ENCODE measurements around the gene SLC22A2. TPM values are rescaled to one million over a fixed set of nuclear protein-coding genes. Genes with fewer than 3 reads are reported as not detected.

The SLC22A2 gene
- total and polyA plus RNA-seq, 2 experiments from 2014 or later: 0.94 to 1.1 TPM

DNA sequence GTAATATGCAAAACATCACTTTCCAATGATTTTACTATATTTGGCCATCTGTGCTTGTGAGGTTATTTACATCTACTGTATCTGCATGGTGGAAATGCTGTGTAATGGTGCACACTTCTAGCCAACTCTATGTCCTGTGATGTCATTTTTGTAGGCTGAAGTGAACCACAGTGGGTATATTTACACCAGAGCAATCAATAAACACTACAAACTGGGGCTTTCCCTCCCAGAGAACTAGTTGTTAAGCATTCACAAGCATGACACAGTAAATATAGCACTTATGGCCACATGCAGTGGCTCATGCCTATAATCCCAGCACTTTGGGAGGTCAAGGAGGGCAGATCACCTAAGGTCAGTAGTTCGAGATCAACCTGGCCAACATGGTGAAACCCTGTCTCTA lies 4.9 kb downstream of the SLC22A2 start:
- Histone ChIP-seq H4K20me1 (replicated peaks; ENCODE audit: insufficient read depth) (no peaks in the 10 kb centered on the region), H3K4me1 (ENCODE audit: insufficient read depth) (peaks cover 42% of the 10 kb centered on the region), H3F3A (replicated peaks; ENCODE audit: low read depth) (0 out of 2 replicates have a peak, but pooled peaks cover 4% of the 10 kb centered on the region), H3K27ac (ENCODE audit: low read depth) (no peak overlapping the region), H3K27me3 (ENCODE audit: insufficient read depth) (no peaks in the 10 kb centered on the region), H3K9me2 (ENCODE audit: insufficient read depth) (peaks cover 3% of the 10 kb centered on the region; the same call in 1 of the 2 replicates), H2AFZ (no peak overlapping the region), H3K4me3 (no peak overlapping the region), H3K79me2 (replicated peaks; ENCODE audit: insufficient read depth) (no peaks in the 10 kb centered on the region), H3K4me2 (no peak overlapping the region), H3K36me3 (ENCODE audit: insufficient read depth) (no peaks in the 10 kb centered on the region)
- no peak overlapping the region for H3K27ac Mint-ChIP-seq
- no peaks in the 10 kb centered on the region for H3K9me3 Mint-ChIP-seq
- TF ChIP-seq, protein P1, sequence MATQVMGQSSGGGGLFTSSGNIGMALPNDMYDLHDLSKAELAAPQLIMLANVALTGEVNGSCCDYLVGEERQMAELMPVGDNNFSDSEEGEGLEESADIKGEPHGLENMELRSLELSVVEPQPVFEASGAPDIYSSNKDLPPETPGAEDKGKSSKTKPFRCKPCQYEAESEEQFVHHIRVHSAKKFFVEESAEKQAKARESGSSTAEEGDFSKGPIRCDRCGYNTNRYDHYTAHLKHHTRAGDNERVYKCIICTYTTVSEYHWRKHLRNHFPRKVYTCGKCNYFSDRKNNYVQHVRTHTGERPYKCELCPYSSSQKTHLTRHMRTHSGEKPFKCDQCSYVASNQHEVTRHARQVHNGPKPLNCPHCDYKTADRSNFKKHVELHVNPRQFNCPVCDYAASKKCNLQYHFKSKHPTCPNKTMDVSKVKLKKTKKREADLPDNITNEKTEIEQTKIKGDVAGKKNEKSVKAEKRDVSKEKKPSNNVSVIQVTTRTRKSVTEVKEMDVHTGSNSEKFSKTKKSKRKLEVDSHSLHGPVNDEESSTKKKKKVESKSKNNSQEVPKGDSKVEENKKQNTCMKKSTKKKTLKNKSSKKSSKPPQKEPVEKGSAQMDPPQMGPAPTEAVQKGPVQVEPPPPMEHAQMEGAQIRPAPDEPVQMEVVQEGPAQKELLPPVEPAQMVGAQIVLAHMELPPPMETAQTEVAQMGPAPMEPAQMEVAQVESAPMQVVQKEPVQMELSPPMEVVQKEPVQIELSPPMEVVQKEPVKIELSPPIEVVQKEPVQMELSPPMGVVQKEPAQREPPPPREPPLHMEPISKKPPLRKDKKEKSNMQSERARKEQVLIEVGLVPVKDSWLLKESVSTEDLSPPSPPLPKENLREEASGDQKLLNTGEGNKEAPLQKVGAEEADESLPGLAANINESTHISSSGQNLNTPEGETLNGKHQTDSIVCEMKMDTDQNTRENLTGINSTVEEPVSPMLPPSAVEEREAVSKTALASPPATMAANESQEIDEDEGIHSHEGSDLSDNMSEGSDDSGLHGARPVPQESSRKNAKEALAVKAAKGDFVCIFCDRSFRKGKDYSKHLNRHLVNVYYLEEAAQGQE (IDR thresholded peaks at IDR 0.05; ENCODE audit: unreplicated experiment): no peak
- TF ChIP-seq NANOG (IDR thresholded peaks at IDR 0.05; ENCODE audit: borderline replicate concordance): no peak
- TF ChIP-seq ZNF331 (CRISPR knock-in tag; IDR thresholded peaks at IDR 0.05; ENCODE audit: low read depth): no peak
- no peak for TF ChIP-seq CREB1 (CRISPR knock-in tag; IDR thresholded peaks at IDR 0.05; ENCODE audit: low read depth)
- TF ChIP-seq, protein P2, sequence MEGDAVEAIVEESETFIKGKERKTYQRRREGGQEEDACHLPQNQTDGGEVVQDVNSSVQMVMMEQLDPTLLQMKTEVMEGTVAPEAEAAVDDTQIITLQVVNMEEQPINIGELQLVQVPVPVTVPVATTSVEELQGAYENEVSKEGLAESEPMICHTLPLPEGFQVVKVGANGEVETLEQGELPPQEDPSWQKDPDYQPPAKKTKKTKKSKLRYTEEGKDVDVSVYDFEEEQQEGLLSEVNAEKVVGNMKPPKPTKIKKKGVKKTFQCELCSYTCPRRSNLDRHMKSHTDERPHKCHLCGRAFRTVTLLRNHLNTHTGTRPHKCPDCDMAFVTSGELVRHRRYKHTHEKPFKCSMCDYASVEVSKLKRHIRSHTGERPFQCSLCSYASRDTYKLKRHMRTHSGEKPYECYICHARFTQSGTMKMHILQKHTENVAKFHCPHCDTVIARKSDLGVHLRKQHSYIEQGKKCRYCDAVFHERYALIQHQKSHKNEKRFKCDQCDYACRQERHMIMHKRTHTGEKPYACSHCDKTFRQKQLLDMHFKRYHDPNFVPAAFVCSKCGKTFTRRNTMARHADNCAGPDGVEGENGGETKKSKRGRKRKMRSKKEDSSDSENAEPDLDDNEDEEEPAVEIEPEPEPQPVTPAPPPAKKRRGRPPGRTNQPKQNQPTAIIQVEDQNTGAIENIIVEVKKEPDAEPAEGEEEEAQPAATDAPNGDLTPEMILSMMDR (conservative IDR thresholded peaks at IDR 0.05; ENCODE audit: low read depth in 2 of 2): no peak
- no peak for TF ChIP-seq JUNB (IDR thresholded peaks at IDR 0.05; ENCODE audit: unreplicated experiment)
- TF ChIP-seq, protein P3, sequence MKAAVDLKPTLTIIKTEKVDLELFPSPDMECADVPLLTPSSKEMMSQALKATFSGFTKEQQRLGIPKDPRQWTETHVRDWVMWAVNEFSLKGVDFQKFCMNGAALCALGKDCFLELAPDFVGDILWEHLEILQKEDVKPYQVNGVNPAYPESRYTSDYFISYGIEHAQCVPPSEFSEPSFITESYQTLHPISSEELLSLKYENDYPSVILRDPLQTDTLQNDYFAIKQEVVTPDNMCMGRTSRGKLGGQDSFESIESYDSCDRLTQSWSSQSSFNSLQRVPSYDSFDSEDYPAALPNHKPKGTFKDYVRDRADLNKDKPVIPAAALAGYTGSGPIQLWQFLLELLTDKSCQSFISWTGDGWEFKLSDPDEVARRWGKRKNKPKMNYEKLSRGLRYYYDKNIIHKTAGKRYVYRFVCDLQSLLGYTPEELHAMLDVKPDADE (IDR thresholded peaks at IDR 0.05): no peak
- TF ChIP-seq EZH2 (IDR thresholded peaks at IDR 0.05; ENCODE audit: low read depth, unreplicated experiment): no peak
- no peak for TF ChIP-seq POLR2AphosphoS5 (IDR thresholded peaks at IDR 0.05; ENCODE audit: low read depth)
- H3K36me3 Mint-ChIP-seq (ENCODE audit: low read depth): no peaks in the 10 kb centered on the region
- peaks cover 50% of the 10 kb centered on the region for H3K4me1 Mint-ChIP-seq
- H3K27me3 Mint-ChIP-seq (ENCODE audit: insufficient read depth, low read depth, poor library complexity): peaks cover 2% of the 10 kb centered on the region
- no peak for ATAC-seq
- no peak for DNase-seq (ENCODE audit: low spot score)
- H3K4me3 Mint-ChIP-seq: no peak overlapping the region

DNA sequence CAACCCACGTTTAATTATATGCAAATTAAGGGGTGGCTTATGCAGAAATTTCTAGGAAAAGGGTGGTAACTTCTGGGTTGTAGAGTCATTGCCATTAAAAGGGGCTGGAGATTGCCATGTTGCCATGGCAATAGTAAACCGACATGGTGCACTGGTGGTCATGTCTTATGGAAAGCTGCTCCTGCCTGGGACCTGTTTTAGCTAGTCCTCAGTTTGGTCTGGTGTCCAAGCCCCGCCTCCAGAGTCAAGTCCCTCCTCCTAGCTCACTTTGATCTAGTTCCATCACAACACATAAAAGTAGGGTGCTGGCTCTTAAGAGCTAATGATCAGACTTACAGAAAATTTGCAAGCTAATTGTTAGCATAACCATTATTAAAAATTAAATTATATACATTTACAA lies 5.3 kb downstream of the SLC22A2 start:
- Mint-ChIP-seq H3K4me3 (no peak overlapping the region), H3K4me1 (peaks cover 53% of the 10 kb centered on the region)
- H3K4me2 ChIP-seq: no peak overlapping the region
- TF ChIP-seq, protein P3 (IDR thresholded peaks at IDR 0.05): no peak
- TF ChIP-seq ZNF331 (CRISPR knock-in tag; IDR thresholded peaks at IDR 0.05; ENCODE audit: low read depth) (no peak), POLR2AphosphoS5 (IDR thresholded peaks at IDR 0.05; ENCODE audit: low read depth) (no peak), EZH2 (IDR thresholded peaks at IDR 0.05; ENCODE audit: low read depth, unreplicated experiment) (no peak), JUNB (IDR thresholded peaks at IDR 0.05; ENCODE audit: unreplicated experiment) (no peak)
- TF ChIP-seq, protein P2 (conservative IDR thresholded peaks at IDR 0.05; ENCODE audit: low read depth in 2 of 2): no peak
- TF ChIP-seq, protein P1 (IDR thresholded peaks at IDR 0.05; ENCODE audit: unreplicated experiment): no peak

More for the DNA sequence above, 5.3 kb downstream of the SLC22A2 start:
- H3K36me3 ChIP-seq (ENCODE audit: insufficient read depth): no peaks in the 10 kb centered on the region
- peaks cover 2% of the 10 kb centered on the region for H3K27me3 Mint-ChIP-seq (ENCODE audit: insufficient read depth, low read depth, poor library complexity)
- H3K27ac ChIP-seq (ENCODE audit: low read depth): no peak overlapping the region
- no peak overlapping the region for H2AFZ ChIP-seq
- no peak for DNase-seq (ENCODE audit: low spot score)
- H3K9me2 ChIP-seq (ENCODE audit: insufficient read depth): peaks cover 7% of the 10 kb centered on the region; the same call in 1 of the 2 replicates
- H4K20me1 ChIP-seq (replicated peaks; ENCODE audit: insufficient read depth): no peaks in the 10 kb centered on the region
- no peaks in the 10 kb centered on the region for H3K27me3 ChIP-seq (ENCODE audit: insufficient read depth)
- H3K27ac Mint-ChIP-seq: no peak overlapping the region
- no peak overlapping the region for H3K4me3 ChIP-seq
- H3K9me3 Mint-ChIP-seq: no peaks in the 10 kb centered on the region
- H3K4me1 ChIP-seq (ENCODE audit: insufficient read depth): peaks cover 42% of the 10 kb centered on the region
- H3K36me3 Mint-ChIP-seq (ENCODE audit: low read depth): no peaks in the 10 kb centered on the region
- no peak for ATAC-seq
- 0 out of 2 replicates have a peak, but pooled peaks cover 4% of the 10 kb centered on the region for H3F3A ChIP-seq (replicated peaks; ENCODE audit: low read depth)
- H3K79me2 ChIP-seq (replicated peaks; ENCODE audit: insufficient read depth): no peaks in the 10 kb centered on the region

Data from GM23338 (cell line).